ENCODE data around the gene MME.

The MME gene

DNA sequence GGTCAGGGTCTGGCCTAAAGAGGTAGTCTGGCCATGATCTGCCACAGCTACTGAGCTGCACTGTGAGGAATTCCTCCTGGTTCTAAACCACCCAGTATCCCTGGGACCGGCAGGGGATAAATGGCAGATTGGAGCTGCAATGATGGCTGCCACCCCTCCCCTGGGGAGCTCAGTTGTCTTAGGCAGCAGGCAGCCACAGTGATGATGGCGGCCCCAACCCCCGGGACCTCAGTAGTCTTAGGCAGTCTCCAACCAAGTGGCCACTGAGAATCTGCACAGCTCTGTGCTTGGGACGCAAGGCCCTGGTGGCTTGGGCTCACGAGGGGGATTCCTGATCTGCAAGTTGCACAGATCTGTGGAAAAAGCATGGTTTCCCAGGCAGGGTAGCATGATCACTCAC lies 145.3 kb downstream of the MME start:
- H3K79me1 ChIP-seq (replicated peaks; ENCODE audit: low read length, poor library complexity, severe bottlenecking): no peaks in the 10 kb centered on the region
- H3K4me1 ChIP-seq (ENCODE audit: control insufficient read depth, insufficient read depth, low read depth, low read length): peaks cover 4% of the 10 kb centered on the region
- H4K91ac ChIP-seq (ENCODE audit: low read length): no peak overlapping the region
- H3K9me3 ChIP-seq (ENCODE audit: control insufficient read depth, low read length): peaks cover 6% of the 10 kb centered on the region
- H2AFZ ChIP-seq (ENCODE audit: low read depth, low read length): no peak overlapping the region
- H3K27ac ChIP-seq (ENCODE audit: low read length, poor library complexity, severe bottlenecking): no peak overlapping the region
- no peak overlapping the region for H3K4ac ChIP-seq (ENCODE audit: low read depth in 1 of 2, low read length in 2 of 2)
- no peak overlapping the region for H3K9ac ChIP-seq (ENCODE audit: low read length)
- no peak overlapping the region for H2BK12ac ChIP-seq (ENCODE audit: low read length in 2 of 2)
- no peak overlapping the region for H2BK120ac ChIP-seq (ENCODE audit: low read depth, low read length)
- no peak overlapping the region for H4K8ac ChIP-seq (ENCODE audit: low read length)
- no peak overlapping the region for H3K4me3 ChIP-seq (ENCODE audit: insufficient read depth in 1 of 2, low read depth in 1 of 2, low read length in 2 of 2)
- no peak overlapping the region for H2AK5ac ChIP-seq (ENCODE audit: low read length, severe bottlenecking)
- H2BK15ac ChIP-seq (ENCODE audit: low read depth, poor library complexity, severe bottlenecking): peak overlapping the region; percentile 26
- peak overlapping the region in 1 of 2 experiments; percentile 15 for H3K14ac ChIP-seq (ENCODE audit: low read length in 2 of 2)
- no peak for DNase-seq
- no peaks in the 10 kb centered on the region for H3K27me3 ChIP-seq (ENCODE audit: control insufficient read depth in 1 of 2, insufficient read depth in 1 of 2, low read length in 2 of 2)
- H3K36me3 ChIP-seq (ENCODE audit: control insufficient read depth in 1 of 2, insufficient read depth in 2 of 2, low read depth in 1 of 2, low read length in 2 of 2): no peaks in the 10 kb centered on the region
- no peak overlapping the region for H3K4me2 ChIP-seq (ENCODE audit: low read length, poor library complexity, severe bottlenecking)
- no peak overlapping the region for H3K18ac ChIP-seq (ENCODE audit: low read depth in 1 of 2, low read length in 2 of 2)
- 93% methylated on average over 5 of the region's 5 CpGs for WGBS
- no peak overlapping the region for H2BK5ac ChIP-seq (ENCODE audit: low read depth, low read length, poor library complexity, severe bottlenecking)
- H3K23ac ChIP-seq (ENCODE audit: low read length in 2 of 2): no peak overlapping the region

DNA sequence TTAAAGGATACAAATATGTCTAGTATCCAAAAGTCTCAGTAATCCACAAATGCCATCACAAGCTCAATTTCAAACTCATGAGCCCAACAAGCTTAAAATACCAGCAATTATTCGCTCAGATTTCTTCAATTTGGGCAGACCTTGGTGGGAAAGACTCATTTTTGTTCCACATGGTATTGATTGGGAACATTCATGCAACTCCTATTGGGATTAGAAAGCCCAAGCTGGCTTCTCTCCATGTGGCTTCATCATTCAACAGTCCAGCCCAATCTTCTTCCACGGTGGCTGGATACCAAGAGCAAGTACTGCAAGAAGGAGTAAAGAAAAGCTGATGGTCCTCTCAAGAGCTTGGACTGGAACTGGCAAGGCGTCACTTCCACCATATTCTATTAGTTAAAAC lies 147.0 kb downstream of the MME start:
- peaks cover 4% of the 10 kb centered on the region for H3K4me1 ChIP-seq (ENCODE audit: control insufficient read depth, insufficient read depth, low read depth, low read length)
- no peak overlapping the region for H3K18ac ChIP-seq (ENCODE audit: low read depth in 1 of 2, low read length in 2 of 2)
- no peak overlapping the region for H3K4ac ChIP-seq (ENCODE audit: low read depth in 1 of 2, low read length in 2 of 2)
- H3K14ac ChIP-seq (ENCODE audit: low read length in 2 of 2): no peak overlapping the region
- H3K27me3 ChIP-seq (ENCODE audit: control insufficient read depth in 1 of 2, insufficient read depth in 1 of 2, low read length in 2 of 2): no peaks in the 10 kb centered on the region
- no peak overlapping the region for H2BK15ac ChIP-seq (ENCODE audit: low read depth, poor library complexity, severe bottlenecking)
- no peak overlapping the region for H4K8ac ChIP-seq (ENCODE audit: low read length)
- H2AFZ ChIP-seq (ENCODE audit: low read depth, low read length): no peak overlapping the region
- H2AK5ac ChIP-seq (ENCODE audit: low read length, severe bottlenecking): no peak overlapping the region
- H4K91ac ChIP-seq (ENCODE audit: low read length): no peak overlapping the region
- H2BK5ac ChIP-seq (ENCODE audit: low read depth, low read length, poor library complexity, severe bottlenecking): no peak overlapping the region
- H3K9me3 ChIP-seq (ENCODE audit: control insufficient read depth, low read length): peaks cover 3% of the 10 kb centered on the region
- WGBS: 75% methylated on average over 3 of the region's 3 CpGs
- no peak for DNase-seq
- H2BK12ac ChIP-seq (ENCODE audit: low read length in 2 of 2): no peak overlapping the region
- H3K4me2 ChIP-seq (ENCODE audit: low read length, poor library complexity, severe bottlenecking): no peak overlapping the region
- H3K27ac ChIP-seq (ENCODE audit: low read length, poor library complexity, severe bottlenecking): no peak overlapping the region
- H3K9ac ChIP-seq (ENCODE audit: low read length): no peak overlapping the region
- no peak overlapping the region for H3K23ac ChIP-seq (ENCODE audit: low read length in 2 of 2)
- no peaks in the 10 kb centered on the region for H3K36me3 ChIP-seq (ENCODE audit: control insufficient read depth in 1 of 2, insufficient read depth in 2 of 2, low read depth in 1 of 2, low read length in 2 of 2)
- H2BK120ac ChIP-seq (ENCODE audit: low read depth, low read length): no peak overlapping the region
- no peak overlapping the region for H3K4me3 ChIP-seq (ENCODE audit: insufficient read depth in 1 of 2, low read depth in 1 of 2, low read length in 2 of 2)
- H3K79me1 ChIP-seq (replicated peaks; ENCODE audit: low read length, poor library complexity, severe bottlenecking): no peaks in the 10 kb centered on the region

DNA sequence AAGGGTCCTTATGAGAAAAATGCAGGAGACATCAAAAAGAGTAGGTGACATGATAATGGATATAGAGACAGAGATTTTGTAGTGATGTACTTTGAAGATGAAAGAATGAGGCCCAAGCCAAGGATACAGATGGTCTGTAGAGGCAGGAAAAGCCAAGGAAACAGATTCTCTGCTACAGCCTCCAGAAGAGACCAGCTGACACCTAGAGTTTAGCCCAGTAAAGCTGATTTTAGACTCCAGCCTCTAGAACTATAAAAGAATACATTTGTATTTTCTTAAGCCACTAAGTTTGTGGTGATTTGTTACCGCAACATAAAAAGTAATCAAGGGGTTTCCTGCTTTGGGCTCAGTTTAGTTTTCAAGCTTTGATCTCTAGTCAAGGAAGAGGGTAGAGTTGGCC lies 148.6 kb downstream of the MME start:
- DNase-seq: no peak

DNA sequence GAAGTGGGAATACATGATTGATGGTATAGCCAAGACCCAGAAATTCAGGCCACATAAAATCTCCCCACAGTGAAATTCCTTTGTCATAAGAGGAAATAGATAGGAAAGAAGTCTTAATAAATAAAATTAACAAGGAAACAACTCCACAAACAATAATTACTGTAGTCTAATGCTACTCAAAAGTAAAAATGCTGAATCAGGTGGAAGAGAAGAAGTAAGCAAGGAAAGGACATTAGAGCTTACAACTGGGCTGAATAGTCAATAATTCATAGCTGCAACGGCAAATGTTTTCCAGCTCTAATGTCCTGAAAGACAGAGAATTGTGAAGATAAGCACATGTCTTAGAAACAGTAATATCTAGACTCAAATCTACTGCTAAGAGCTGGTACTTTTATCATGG lies 149.0 kb downstream of the MME start:
- WGBS: 100% methylated on average over 1 of the region's 1 CpG
- no peak overlapping the region for H2AFZ ChIP-seq (ENCODE audit: low read depth, low read length)
- no peak overlapping the region for H3K4me3 ChIP-seq (ENCODE audit: insufficient read depth in 1 of 2, low read depth in 1 of 2, low read length in 2 of 2)
- no peak overlapping the region for H3K18ac ChIP-seq (ENCODE audit: low read depth in 1 of 2, low read length in 2 of 2)
- peaks cover 9% of the 10 kb centered on the region for H3K4me1 ChIP-seq (ENCODE audit: control insufficient read depth, insufficient read depth, low read depth, low read length)
- H4K8ac ChIP-seq (ENCODE audit: low read length): no peak overlapping the region
- H3K36me3 ChIP-seq (ENCODE audit: control insufficient read depth in 1 of 2, insufficient read depth in 2 of 2, low read depth in 1 of 2, low read length in 2 of 2): no peaks in the 10 kb centered on the region
- no peak overlapping the region for H3K27ac ChIP-seq (ENCODE audit: low read length, poor library complexity, severe bottlenecking)
- no peak overlapping the region for H2BK120ac ChIP-seq (ENCODE audit: low read depth, low read length)
- H3K79me1 ChIP-seq (replicated peaks; ENCODE audit: low read length, poor library complexity, severe bottlenecking): no peaks in the 10 kb centered on the region
- H3K9ac ChIP-seq (ENCODE audit: low read length): no peak overlapping the region
- H2AK5ac ChIP-seq (ENCODE audit: low read length, severe bottlenecking): no peak overlapping the region
- no peak overlapping the region for H3K14ac ChIP-seq (ENCODE audit: low read length in 2 of 2)
- no peak overlapping the region for H2BK12ac ChIP-seq (ENCODE audit: low read length in 2 of 2)
- H3K4me2 ChIP-seq (ENCODE audit: low read length, poor library complexity, severe bottlenecking): no peak overlapping the region
- H4K91ac ChIP-seq (ENCODE audit: low read length): no peak overlapping the region
- no peak overlapping the region for H2BK5ac ChIP-seq (ENCODE audit: low read depth, low read length, poor library complexity, severe bottlenecking)
- no peak overlapping the region for H2BK15ac ChIP-seq (ENCODE audit: low read depth, poor library complexity, severe bottlenecking)
- H3K9me3 ChIP-seq (ENCODE audit: control insufficient read depth, low read length): peaks cover 1% of the 10 kb centered on the region
- no peak overlapping the region for H3K4ac ChIP-seq (ENCODE audit: low read depth in 1 of 2, low read length in 2 of 2)
- DNase-seq: no peak
- no peak overlapping the region for H3K23ac ChIP-seq (ENCODE audit: low read length in 2 of 2)
- no peaks in the 10 kb centered on the region for H3K27me3 ChIP-seq (ENCODE audit: control insufficient read depth in 1 of 2, insufficient read depth in 1 of 2, low read length in 2 of 2)

More for the DNA sequence above, 148.6 kb downstream of the MME start:
- H3K4me1 ChIP-seq (ENCODE audit: control insufficient read depth, insufficient read depth, low read depth, low read length): peaks cover 9% of the 10 kb centered on the region
- H2BK12ac ChIP-seq (ENCODE audit: low read length in 2 of 2): no peak overlapping the region
- H3K9ac ChIP-seq (ENCODE audit: low read length): no peak overlapping the region
- H2BK15ac ChIP-seq (ENCODE audit: low read depth, poor library complexity, severe bottlenecking): no peak overlapping the region
- H3K14ac ChIP-seq (ENCODE audit: low read length in 2 of 2): no peak overlapping the region
- no peak overlapping the region for H2BK5ac ChIP-seq (ENCODE audit: low read depth, low read length, poor library complexity, severe bottlenecking)
- no peak overlapping the region for H3K23ac ChIP-seq (ENCODE audit: low read length in 2 of 2)
- no peak overlapping the region for H3K4me3 ChIP-seq (ENCODE audit: insufficient read depth in 1 of 2, low read depth in 1 of 2, low read length in 2 of 2)
- no peak overlapping the region for H2BK120ac ChIP-seq (ENCODE audit: low read depth, low read length)
- H3K4ac ChIP-seq (ENCODE audit: low read depth in 1 of 2, low read length in 2 of 2): no peak overlapping the region
- peaks cover 3% of the 10 kb centered on the region for H3K9me3 ChIP-seq (ENCODE audit: control insufficient read depth, low read length)
- no peaks in the 10 kb centered on the region for H3K36me3 ChIP-seq (ENCODE audit: control insufficient read depth in 1 of 2, insufficient read depth in 2 of 2, low read depth in 1 of 2, low read length in 2 of 2)
- H2AFZ ChIP-seq (ENCODE audit: low read depth, low read length): no peak overlapping the region
- no peak overlapping the region for H2AK5ac ChIP-seq (ENCODE audit: low read length, severe bottlenecking)
- H4K91ac ChIP-seq (ENCODE audit: low read length): no peak overlapping the region
- no peaks in the 10 kb centered on the region for H3K79me1 ChIP-seq (replicated peaks; ENCODE audit: low read length, poor library complexity, severe bottlenecking)
- no peak overlapping the region for H3K4me2 ChIP-seq (ENCODE audit: low read length, poor library complexity, severe bottlenecking)
- 93% methylated on average over 1 of the region's 1 CpG for WGBS
- H3K18ac ChIP-seq (ENCODE audit: low read depth in 1 of 2, low read length in 2 of 2): no peak overlapping the region
- no peaks in the 10 kb centered on the region for H3K27me3 ChIP-seq (ENCODE audit: control insufficient read depth in 1 of 2, insufficient read depth in 1 of 2, low read length in 2 of 2)
- no peak overlapping the region for H3K27ac ChIP-seq (ENCODE audit: low read length, poor library complexity, severe bottlenecking)
- H4K8ac ChIP-seq (ENCODE audit: low read length): no peak overlapping the region

Data from mesenchymal stem cell (in vitro differentiated cells and primary cell).